ENCODE measurements around the gene NEURL3. TPM values are rescaled to one million over a fixed set of nuclear protein-coding genes. Genes with fewer than 3 reads are reported as not detected.

The NEURL3 gene
- total and polyA plus RNA-seq, 4 donors = 0.24 to 2.1 (median 0.72) TPM

GRCh38 chr2:96470109-96470508, 35.0 kb downstream of the NEURL3 start:
- H3K9me3 ChIP-seq (ENCODE audit: control insufficient read depth in 4 of 4, insufficient read depth in 3 of 4, low read length in 3 of 4) = no peaks in the 10 kb centered on the region
- no peaks in the 10 kb centered on the region for H3K27me3 ChIP-seq (ENCODE audit: control insufficient read depth in 3 of 3, insufficient read depth in 3 of 3, low read length in 2 of 3)
- H3K9ac ChIP-seq (ENCODE audit: insufficient read depth in 1 of 2, low read length in 2 of 2) = no peak overlapping the region
- DNase-seq (no peak), ATAC-seq (ENCODE audit: insufficient read depth, low FRiP score) (no peak)
- no peak overlapping the region for H3K4me3 ChIP-seq
- TF ChIP-seq CTCF (IDR thresholded peaks at IDR 0.05; ENCODE audit: control extremely low read depth, extremely low read depth) = no peak
- H3K27ac ChIP-seq (ENCODE audit: low read depth in 1 of 2, low read length in 1 of 2) = no peak overlapping the region
- peaks cover 0 to 11% (median 0%) of the 10 kb centered on the region in 5 donors for H3K4me1 ChIP-seq (ENCODE audit: control insufficient read depth in 5 of 5, insufficient read depth in 5 of 5, low read length in 5 of 5)
- WGBS, 2 donors = 61 to 67% methylated on average over 8 of the region's 8 CpGs
- H3K36me3 ChIP-seq (ENCODE audit: control insufficient read depth in 4 of 4, insufficient read depth in 4 of 4, low read length in 4 of 4) = no peaks in the 10 kb centered on the region

GRCh38 chr2:96468904-96469303, 36.3 kb downstream of the NEURL3 start:
- no peak overlapping the region for H3K9ac ChIP-seq (ENCODE audit: insufficient read depth in 1 of 2, low read length in 2 of 2)
- DNase-seq (no peak), ATAC-seq (ENCODE audit: insufficient read depth, low FRiP score) (no peak)
- no peak for TF ChIP-seq CTCF (IDR thresholded peaks at IDR 0.05; ENCODE audit: control extremely low read depth, extremely low read depth)
- no peaks in the 10 kb centered on the region for H3K36me3 ChIP-seq (ENCODE audit: control insufficient read depth in 4 of 4, insufficient read depth in 4 of 4, low read length in 4 of 4)
- no peak overlapping the region for H3K27ac ChIP-seq (ENCODE audit: low read depth in 1 of 2, low read length in 1 of 2)
- no peaks in the 10 kb centered on the region for H3K9me3 ChIP-seq (ENCODE audit: control insufficient read depth in 4 of 4, insufficient read depth in 3 of 4, low read length in 3 of 4)
- no peaks in the 10 kb centered on the region for H3K27me3 ChIP-seq (ENCODE audit: control insufficient read depth in 3 of 3, insufficient read depth in 3 of 3, low read length in 2 of 3)
- H3K4me3 ChIP-seq = no peak overlapping the region
- 80 to 84% methylated on average over 6 of the region's 6 CpGs for WGBS, 2 donors
- peaks cover 0 to 11% (median 0%) of the 10 kb centered on the region in 5 donors for H3K4me1 ChIP-seq (ENCODE audit: control insufficient read depth in 5 of 5, insufficient read depth in 5 of 5, low read length in 5 of 5)

GRCh38 chr2:96464651-96465050, 40.5 kb downstream of the NEURL3 start:
- no peak for TF ChIP-seq CTCF (IDR thresholded peaks at IDR 0.05; ENCODE audit: control extremely low read depth, extremely low read depth)
- no peak overlapping the region for H3K9ac ChIP-seq (ENCODE audit: insufficient read depth in 1 of 2, low read length in 2 of 2)
- ATAC-seq (ENCODE audit: insufficient read depth, low FRiP score) (no peak), DNase-seq (no peak)
- H3K4me3 ChIP-seq = no peak overlapping the region
- no peaks in the 10 kb centered on the region for H3K36me3 ChIP-seq (ENCODE audit: control insufficient read depth in 4 of 4, insufficient read depth in 4 of 4, low read length in 4 of 4)
- no peaks in the 10 kb centered on the region for H3K9me3 ChIP-seq (ENCODE audit: control insufficient read depth in 4 of 4, insufficient read depth in 3 of 4, low read length in 3 of 4)
- H3K27me3 ChIP-seq (ENCODE audit: control insufficient read depth in 3 of 3, insufficient read depth in 3 of 3, low read length in 2 of 3) = no peaks in the 10 kb centered on the region
- H3K4me1 ChIP-seq (ENCODE audit: control insufficient read depth in 5 of 5, insufficient read depth in 5 of 5, low read length in 5 of 5) = no peaks in the 10 kb centered on the region
- H3K27ac ChIP-seq (ENCODE audit: low read depth in 1 of 2, low read length in 1 of 2) = no peak overlapping the region
- WGBS, 2 donors = 88 to 94% methylated on average over 2 of the region's 2 CpGs

GRCh38 chr2:96464061-96464460, 41.1 kb downstream of the NEURL3 start:
- Histone ChIP-seq H3K4me3 (no peak overlapping the region), H3K27me3 (ENCODE audit: control insufficient read depth in 3 of 3, insufficient read depth in 3 of 3, low read length in 2 of 3) (no peaks in the 10 kb centered on the region), H3K9ac (ENCODE audit: insufficient read depth in 1 of 2, low read length in 2 of 2) (no peak overlapping the region), H3K9me3 (ENCODE audit: control insufficient read depth in 4 of 4, insufficient read depth in 3 of 4, low read length in 3 of 4) (no peaks in the 10 kb centered on the region), H3K4me1 (ENCODE audit: control insufficient read depth in 5 of 5, insufficient read depth in 5 of 5, low read length in 5 of 5) (no peaks in the 10 kb centered on the region), H3K27ac (ENCODE audit: low read depth in 1 of 2, low read length in 1 of 2) (no peak overlapping the region), H3K36me3 (ENCODE audit: control insufficient read depth in 4 of 4, insufficient read depth in 4 of 4, low read length in 4 of 4) (no peaks in the 10 kb centered on the region)
- no peak for TF ChIP-seq CTCF (IDR thresholded peaks at IDR 0.05; ENCODE audit: control extremely low read depth, extremely low read depth)
- ATAC-seq (ENCODE audit: insufficient read depth, low FRiP score) (no peak), DNase-seq (no peak)
- 87 to 96% methylated on average over 3 of the region's 3 CpGs for WGBS, 2 donors

Measured in lung (tissue), 12 donors.